GM12878 (cell line): ENCODE results near the gene SLC47A2. TPM values are rescaled to one million over a fixed set of nuclear protein-coding genes. Genes with fewer than 3 reads are reported as not detected.

Experiments
- CREB1 ChIP-seq: IDR thresholded peaks from 2 replicates; pipeline ENCODE4 v1.6.1; 2012; ENCODE audit warnings: low read depth, mild to moderate bottlenecking, inconsistent platforms
- EZH2 ChIP-seq: IDR thresholded peaks from 2 replicates; pipeline ENCODE4 v1.6.1; 2012; ENCODE audit warnings: low read depth, mild to moderate bottlenecking, control low read depth, inconsistent platforms, low read length, borderline replicate concordance; ENCODE audit not compliant: control insufficient read depth
- KAT2A ChIP-seq: conservative IDR thresholded peaks from 2 replicates; pipeline ENCODE4 v1.6.1; 2011; ENCODE audit warnings: low read depth, low read length; ENCODE audit not compliant: control insufficient read depth
- KLF5 ChIP-seq: fragments of 450-650 bp; IDR thresholded peaks from 2 replicates; pipeline ENCODE4 v1.6.1; 2014; ENCODE audit warnings: mild to moderate bottlenecking; ENCODE audit not compliant: partially characterized antibody
- NFYB ChIP-seq: IDR thresholded peaks from 2 replicates; pipeline ENCODE4 v1.6.1; 2011; ENCODE audit warnings: low read depth, mild to moderate bottlenecking, low read length, improper control_type of control experiment, moderate library complexity; ENCODE audit not compliant: insufficient read depth
- POU2F2 ChIP-seq: IDR thresholded peaks from 3 replicates; pipeline ENCODE4 v1.6.1; 2011; ENCODE audit warnings: low read depth, mild to moderate bottlenecking, low read length, borderline replicate concordance
- RB1 ChIP-seq: fragments of 450-650 bp; formaldehyde crosslinking; IDR thresholded peaks from 2 replicates; pipeline ENCODE4 v1.6.1; 2017; ENCODE audit warnings: mild to moderate bottlenecking, borderline replicate concordance
- SP1 ChIP-seq: IDR thresholded peaks from one replicate; pipeline ENCODE4 v1.6.1; 2011; ENCODE audit warnings: low read depth, low read length
- STAT1 ChIP-seq: fragments of 450-650 bp; conservative IDR thresholded peaks from 2 replicates; pipeline ENCODE4 v1.6.1; 2014; ENCODE audit warnings: antibody characterized with exemption, mild to moderate bottlenecking
- YBX1 ChIP-seq: fragments of 450-650 bp; IDR thresholded peaks from 2 replicates; pipeline ENCODE4 v1.6.1; 2016; ENCODE audit warnings: antibody characterized with exemption
- ZNF384 ChIP-seq: IDR thresholded peaks from 2 replicates; pipeline ENCODE4 v1.6.1; 2012; ENCODE audit warnings: low read depth, mild to moderate bottlenecking, low read length, improper control_type of control experiment, borderline replicate concordance
- ZSCAN29 ChIP-seq: fragments of 450-650 bp; IDR thresholded peaks from 2 replicates; pipeline ENCODE4 v1.6.1; 2017; ENCODE audit warnings: mild to moderate bottlenecking, moderate library complexity
- polyA plus RNA-seq, 11 experiments: library from polyadenylated mRNA; depleted of rRNA in 4 of 11; unstranded in 6 of 11; stranded (reverse) in 5 of 11; fragments of >200 nt; fragmentation: Nextera tagmentation in 4 of 11; fragmentation: Illumina TruSeq in 1 of 11; extraction: Ambion mirVana in 4 of 11; extraction: Trizol in 1 of 11; gene quantifications; 1 replicate in 1 of 11; 2 replicates in 10 of 11; pipeline versions ENCODE4 v1.2.1 to v1.2.3, GENCODE V29; 2011 to 2016; ENCODE audit warnings: inconsistent platforms in 2 of 11, missing spikeins in 2 of 11, low read depth in 1 of 11
- total RNA-seq, 4 experiments: library from RNA; depleted of rRNA in 3 of 4; stranded (reverse); fragments of >200 nt in 3 of 4; fragmentation: Illumina TruSeq in 1 of 4; extraction: Trizol in 1 of 4; gene quantifications; 2 replicates each; pipeline versions ENCODE4 v1.2.1 to v1.2.3, GENCODE V29; 2013 to 2021
- TF ChIP-seq, protein P1 (sequence below): fragments of 450-650 bp; IDR thresholded peaks from 2 replicates; pipeline ENCODE4 v1.6.1; 2016; ENCODE audit warnings: mild to moderate bottlenecking
- TF ChIP-seq, protein P2 (sequence below): fragments of 450-650 bp; IDR thresholded peaks from 2 replicates; pipeline ENCODE4 v1.6.1; 2017; ENCODE audit warnings: low read depth, mild to moderate bottlenecking, moderate library complexity
- TF ChIP-seq, protein P3 (sequence below): IDR thresholded peaks from 2 replicates; pipeline ENCODE4 v1.6.1; 2011; ENCODE audit warnings: borderline replicate concordance, low read depth, mild to moderate bottlenecking, moderate library complexity, mixed read lengths, low read length; ENCODE audit not compliant: insufficient read depth; ENCODE audit errors: extremely low read length
- TF ChIP-seq, protein P4 (sequence below): IDR thresholded peaks from 2 replicates; pipeline ENCODE4 v1.6.1; 2012; ENCODE audit warnings: low read depth, low read length, improper control_type of control experiment
- TF ChIP-seq, protein P5 (sequence below): IDR thresholded peaks from 2 replicates; pipeline ENCODE4 v1.6.1; 2011; ENCODE audit warnings: low read depth, mild to moderate bottlenecking, low read length, moderate library complexity, borderline replicate concordance; ENCODE audit errors: extremely low read depth
- TF ChIP-seq, protein P6 (sequence below): IDR thresholded peaks from 2 replicates; pipeline ENCODE4 v1.6.1; 2012; ENCODE audit warnings: mild to moderate bottlenecking, low read depth, low read length

SLC47A2 gene
- total and polyA plus RNA-seq, 10 of the 15 experiments (the other 5 are each of a cell fraction or from before 2014, with no cell fraction given): not detected

- no peak for TF ChIP-seq ZNF384
- TF ChIP-seq YBX1: no peak
- TF ChIP-seq, protein P1, sequence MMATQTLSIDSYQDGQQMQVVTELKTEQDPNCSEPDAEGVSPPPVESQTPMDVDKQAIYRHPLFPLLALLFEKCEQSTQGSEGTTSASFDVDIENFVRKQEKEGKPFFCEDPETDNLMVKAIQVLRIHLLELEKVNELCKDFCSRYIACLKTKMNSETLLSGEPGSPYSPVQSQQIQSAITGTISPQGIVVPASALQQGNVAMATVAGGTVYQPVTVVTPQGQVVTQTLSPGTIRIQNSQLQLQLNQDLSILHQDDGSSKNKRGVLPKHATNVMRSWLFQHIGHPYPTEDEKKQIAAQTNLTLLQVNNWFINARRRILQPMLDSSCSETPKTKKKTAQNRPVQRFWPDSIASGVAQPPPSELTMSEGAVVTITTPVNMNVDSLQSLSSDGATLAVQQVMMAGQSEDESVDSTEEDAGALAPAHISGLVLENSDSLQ: peak; percentile 75
- TF ChIP-seq, protein P2, sequence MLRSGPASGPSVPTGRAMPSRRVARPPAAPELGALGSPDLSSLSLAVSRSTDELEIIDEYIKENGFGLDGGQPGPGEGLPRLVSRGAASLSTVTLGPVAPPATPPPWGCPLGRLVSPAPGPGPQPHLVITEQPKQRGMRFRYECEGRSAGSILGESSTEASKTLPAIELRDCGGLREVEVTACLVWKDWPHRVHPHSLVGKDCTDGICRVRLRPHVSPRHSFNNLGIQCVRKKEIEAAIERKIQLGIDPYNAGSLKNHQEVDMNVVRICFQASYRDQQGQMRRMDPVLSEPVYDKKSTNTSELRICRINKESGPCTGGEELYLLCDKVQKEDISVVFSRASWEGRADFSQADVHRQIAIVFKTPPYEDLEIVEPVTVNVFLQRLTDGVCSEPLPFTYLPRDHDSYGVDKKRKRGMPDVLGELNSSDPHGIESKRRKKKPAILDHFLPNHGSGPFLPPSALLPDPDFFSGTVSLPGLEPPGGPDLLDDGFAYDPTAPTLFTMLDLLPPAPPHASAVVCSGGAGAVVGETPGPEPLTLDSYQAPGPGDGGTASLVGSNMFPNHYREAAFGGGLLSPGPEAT: peak; percentile 20; the same call in 1 of the 2 replicates
- TF ChIP-seq EZH2: no peak
- TF ChIP-seq KLF5: peak; percentile 73
- TF ChIP-seq, protein P3, sequence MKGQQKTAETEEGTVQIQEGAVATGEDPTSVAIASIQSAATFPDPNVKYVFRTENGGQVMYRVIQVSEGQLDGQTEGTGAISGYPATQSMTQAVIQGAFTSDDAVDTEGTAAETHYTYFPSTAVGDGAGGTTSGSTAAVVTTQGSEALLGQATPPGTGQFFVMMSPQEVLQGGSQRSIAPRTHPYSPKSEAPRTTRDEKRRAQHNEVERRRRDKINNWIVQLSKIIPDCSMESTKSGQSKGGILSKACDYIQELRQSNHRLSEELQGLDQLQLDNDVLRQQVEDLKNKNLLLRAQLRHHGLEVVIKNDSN: peak; percentile 99
- TF ChIP-seq CREB1: peak; percentile 51
- TF ChIP-seq, protein P4, sequence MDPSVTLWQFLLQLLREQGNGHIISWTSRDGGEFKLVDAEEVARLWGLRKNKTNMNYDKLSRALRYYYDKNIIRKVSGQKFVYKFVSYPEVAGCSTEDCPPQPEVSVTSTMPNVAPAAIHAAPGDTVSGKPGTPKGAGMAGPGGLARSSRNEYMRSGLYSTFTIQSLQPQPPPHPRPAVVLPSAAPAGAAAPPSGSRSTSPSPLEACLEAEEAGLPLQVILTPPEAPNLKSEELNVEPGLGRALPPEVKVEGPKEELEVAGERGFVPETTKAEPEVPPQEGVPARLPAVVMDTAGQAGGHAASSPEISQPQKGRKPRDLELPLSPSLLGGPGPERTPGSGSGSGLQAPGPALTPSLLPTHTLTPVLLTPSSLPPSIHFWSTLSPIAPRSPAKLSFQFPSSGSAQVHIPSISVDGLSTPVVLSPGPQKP: no peak
- TF ChIP-seq, protein P5, sequence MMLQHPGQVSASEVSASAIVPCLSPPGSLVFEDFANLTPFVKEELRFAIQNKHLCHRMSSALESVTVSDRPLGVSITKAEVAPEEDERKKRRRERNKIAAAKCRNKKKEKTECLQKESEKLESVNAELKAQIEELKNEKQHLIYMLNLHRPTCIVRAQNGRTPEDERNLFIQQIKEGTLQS: peak; percentile 67; the same call in 1 of the 2 replicates
- TF ChIP-seq, protein P6, sequence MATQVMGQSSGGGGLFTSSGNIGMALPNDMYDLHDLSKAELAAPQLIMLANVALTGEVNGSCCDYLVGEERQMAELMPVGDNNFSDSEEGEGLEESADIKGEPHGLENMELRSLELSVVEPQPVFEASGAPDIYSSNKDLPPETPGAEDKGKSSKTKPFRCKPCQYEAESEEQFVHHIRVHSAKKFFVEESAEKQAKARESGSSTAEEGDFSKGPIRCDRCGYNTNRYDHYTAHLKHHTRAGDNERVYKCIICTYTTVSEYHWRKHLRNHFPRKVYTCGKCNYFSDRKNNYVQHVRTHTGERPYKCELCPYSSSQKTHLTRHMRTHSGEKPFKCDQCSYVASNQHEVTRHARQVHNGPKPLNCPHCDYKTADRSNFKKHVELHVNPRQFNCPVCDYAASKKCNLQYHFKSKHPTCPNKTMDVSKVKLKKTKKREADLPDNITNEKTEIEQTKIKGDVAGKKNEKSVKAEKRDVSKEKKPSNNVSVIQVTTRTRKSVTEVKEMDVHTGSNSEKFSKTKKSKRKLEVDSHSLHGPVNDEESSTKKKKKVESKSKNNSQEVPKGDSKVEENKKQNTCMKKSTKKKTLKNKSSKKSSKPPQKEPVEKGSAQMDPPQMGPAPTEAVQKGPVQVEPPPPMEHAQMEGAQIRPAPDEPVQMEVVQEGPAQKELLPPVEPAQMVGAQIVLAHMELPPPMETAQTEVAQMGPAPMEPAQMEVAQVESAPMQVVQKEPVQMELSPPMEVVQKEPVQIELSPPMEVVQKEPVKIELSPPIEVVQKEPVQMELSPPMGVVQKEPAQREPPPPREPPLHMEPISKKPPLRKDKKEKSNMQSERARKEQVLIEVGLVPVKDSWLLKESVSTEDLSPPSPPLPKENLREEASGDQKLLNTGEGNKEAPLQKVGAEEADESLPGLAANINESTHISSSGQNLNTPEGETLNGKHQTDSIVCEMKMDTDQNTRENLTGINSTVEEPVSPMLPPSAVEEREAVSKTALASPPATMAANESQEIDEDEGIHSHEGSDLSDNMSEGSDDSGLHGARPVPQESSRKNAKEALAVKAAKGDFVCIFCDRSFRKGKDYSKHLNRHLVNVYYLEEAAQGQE: no peak
- TF ChIP-seq STAT1: 0 out of 2 replicates have a peak, but pooled peaks have one; percentile 59
- peak; percentile 51; the same call in 1 of the 3 replicates for TF ChIP-seq POU2F2
- no peak for TF ChIP-seq ZSCAN29
- TF ChIP-seq NFYB: peak; percentile 69; the same call in 1 of the 2 replicates
- no peak for TF ChIP-seq KAT2A
- peak; percentile 83; the same call in 1 of the 2 replicates for TF ChIP-seq RB1
- TF ChIP-seq SP1: peak; percentile 67
- TF ChIP-seq, all 136 proteins: peak for 49
Measured at GRCh38 chr17:19648475-19649273, 67.7 kb downstream of the SLC47A2 start, which contains the start of gene ALDH3A2 (continued).
